HEK293 (cell line): ENCODE results near the gene SPTLC3.

ENCODE experiments used
- CTCF ChIA-PET: fragments of 350-600 bp; formaldehyde crosslinking; extraction: SDS; loops from one replicate; lab custom pipeline; 2021; ENCODE audit warnings: antibody characterized with exemption; lab: Yijun Ruan, JAX
- POLR2A ChIA-PET: fragments of 300-600 bp; formaldehyde crosslinking; extraction: SDS; loops from one replicate; lab custom pipeline; 2020; ENCODE audit warnings: antibody characterized with exemption, inconsistent platforms; lab: Yijun Ruan, JAX
- H3K27ac ChIP-seq: fragments of 200-500 bp; sonication (Bioruptor generic); 2 replicates; pipeline ENCODE4 v1.5.1; 2014; ENCODE audit warnings: low read depth, low read length, control low read depth, inconsistent platforms; ENCODE audit errors: extremely low read depth
- H3K36me3 ChIP-seq, 2 experiments: fragments of 200-500 bp in 1 of 2; sonication (Bioruptor generic) in 1 of 2; 1 replicate in 1 of 2; 2 replicates in 1 of 2; pipeline ENCODE4 v1.5.1; 2014 to 2017; ENCODE audit warnings: inconsistent platforms in 2 of 2, low read length in 2 of 2; ENCODE audit not compliant: control insufficient read depth in 2 of 2, insufficient read depth in 1 of 2
- H3K4me1 ChIP-seq: fragments of 200-500 bp; sonication (Bioruptor generic); 2 replicates; pipeline ENCODE4 v1.5.1; 2014; ENCODE audit warnings: mild to moderate bottlenecking, low read length, inconsistent platforms; ENCODE audit not compliant: control insufficient read depth, insufficient read depth
- H3K4me3 ChIP-seq: 2 replicates; pipeline ENCODE4 v1.5.1; 2011; ENCODE audit warnings: low read depth, mild to moderate bottlenecking, control low read depth, low read length, moderate library complexity
- H3K9me3 ChIP-seq: fragments of 200-500 bp; sonication (Bioruptor generic); 2 replicates; pipeline ENCODE4 v1.5.1; 2014; ENCODE audit warnings: low read depth, low read length, inconsistent platforms; ENCODE audit not compliant: control insufficient read depth, insufficient read depth
- GLIS2 ChIP-seq: fragments of 450-650 bp; formaldehyde crosslinking; IDR thresholded peaks from 2 replicates; pipeline ENCODE4 v1.5.1; 2016; ENCODE audit warnings: missing biosample characterization, missing genetic modification characterization
- PRDM2 ChIP-seq: fragments of 450-650 bp; formaldehyde crosslinking; IDR thresholded peaks from 2 replicates; pipeline ENCODE4 v1.5.1; 2016; ENCODE audit warnings: missing biosample characterization, missing genetic modification characterization, borderline replicate concordance
- PRDM4 ChIP-seq: fragments of 450-650 bp; formaldehyde crosslinking; IDR thresholded peaks from 2 replicates; pipeline ENCODE4 v1.5.1; 2017; ENCODE audit warnings: missing biosample characterization, missing genetic modification characterization
- REPIN1 ChIP-seq: fragments of 450-650 bp; formaldehyde crosslinking; IDR thresholded peaks from 2 replicates; pipeline ENCODE4 v1.5.1; 2017; ENCODE audit warnings: missing biosample characterization, missing genetic modification characterization, low read depth
- WT1 ChIP-seq: fragments of 450-650 bp; formaldehyde crosslinking; IDR thresholded peaks from 2 replicates; pipeline ENCODE4 v1.5.1; 2016; ENCODE audit warnings: missing biosample characterization, missing genetic modification characterization
- YY1 ChIP-seq: fragments of 450-650 bp; formaldehyde crosslinking; IDR thresholded peaks from 2 replicates; pipeline ENCODE4 v1.5.1; 2018; ENCODE audit warnings: missing biosample characterization, missing genetic modification characterization
- ZBTB26 ChIP-seq: fragments of 450-650 bp; formaldehyde crosslinking; optimal IDR thresholded peaks from 2 replicates; pipeline ENCODE3; 2016; ENCODE audit warnings: missing biosample characterization, mild to moderate bottlenecking, missing genetic modification characterization
- ZNF132 ChIP-seq: fragments of 450-650 bp; formaldehyde crosslinking; IDR thresholded peaks from 2 replicates; pipeline ENCODE4 v1.5.1; 2017; ENCODE audit warnings: missing biosample characterization, missing genetic modification characterization, borderline replicate concordance
- ZNF133 ChIP-seq: fragments of 450-650 bp; formaldehyde crosslinking; IDR thresholded peaks from 2 replicates; pipeline ENCODE4 v1.5.1; 2016; ENCODE audit warnings: missing biosample characterization, missing genetic modification characterization
- ZNF140 ChIP-seq: fragments of 450-650 bp; formaldehyde crosslinking; IDR thresholded peaks from 2 replicates; pipeline ENCODE4 v1.5.1; 2016; ENCODE audit warnings: missing biosample characterization, missing genetic modification characterization
- ZNF155 ChIP-seq: fragments of 450-650 bp; formaldehyde crosslinking; IDR thresholded peaks from 2 replicates; pipeline ENCODE4 v1.5.1; 2016; ENCODE audit warnings: missing biosample characterization, missing genetic modification characterization
- ZNF335 ChIP-seq: fragments of 450-650 bp; formaldehyde crosslinking; conservative IDR thresholded peaks from 2 replicates; pipeline ENCODE4 v1.5.1; 2016; ENCODE audit warnings: missing biosample characterization, missing genetic modification characterization
- ZNF362 ChIP-seq: fragments of 450-650 bp; formaldehyde crosslinking; IDR thresholded peaks from 2 replicates; pipeline ENCODE4 v1.5.1; 2016; ENCODE audit warnings: missing biosample characterization, missing genetic modification characterization
- ZNF404 ChIP-seq: fragments of 450-650 bp; formaldehyde crosslinking; IDR thresholded peaks from 2 replicates; pipeline ENCODE4 v1.5.1; 2017; ENCODE audit warnings: missing biosample characterization, missing genetic modification characterization
- ZNF426 ChIP-seq: fragments of 450-650 bp; formaldehyde crosslinking; IDR thresholded peaks from 2 replicates; pipeline ENCODE4 v1.5.1; 2017; ENCODE audit warnings: missing biosample characterization, missing genetic modification characterization, mild to moderate bottlenecking, inconsistent platforms, moderate library complexity
- ZNF548 ChIP-seq: fragments of 450-650 bp; formaldehyde crosslinking; IDR thresholded peaks from 2 replicates; pipeline ENCODE4 v1.5.1; 2016; ENCODE audit warnings: missing biosample characterization, missing genetic modification characterization
- ZNF558 ChIP-seq: fragments of 450-650 bp; formaldehyde crosslinking; IDR thresholded peaks from 2 replicates; pipeline ENCODE4 v1.5.1; 2016; ENCODE audit warnings: missing biosample characterization, missing genetic modification characterization
- TF ChIP-seq, protein P1 (sequence below): fragments of 450-650 bp; formaldehyde crosslinking; IDR thresholded peaks from 2 replicates; pipeline ENCODE4 v1.5.1; 2016; ENCODE audit warnings: missing biosample characterization, missing genetic modification characterization

Gene SPTLC3

DNA sequence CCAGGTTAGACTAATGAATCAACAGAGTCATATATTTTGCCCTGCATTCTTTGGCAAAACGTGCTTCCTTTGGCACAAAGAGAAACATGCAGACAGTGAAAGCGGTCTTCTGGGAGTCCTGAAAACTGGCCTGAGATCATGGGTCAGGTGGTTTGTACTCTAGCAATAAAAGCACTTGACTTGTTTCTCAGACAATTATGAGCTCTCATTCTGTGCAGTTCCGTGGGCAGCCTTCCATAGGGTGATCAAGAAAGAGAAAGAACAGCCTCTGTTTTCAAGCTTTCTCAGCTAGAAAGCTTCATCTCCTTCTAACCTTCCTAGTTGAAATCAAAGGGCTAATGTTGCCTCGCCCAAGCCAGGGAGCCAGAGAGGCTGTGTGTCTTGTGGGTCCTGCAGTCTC lies 149.6 kb downstream of the SPTLC3 start:
- no peaks in the 10 kb centered on the region for H3K4me1 ChIP-seq
- no peaks in the 10 kb centered on the region for H3K36me3 ChIP-seq
- CTCF ChIA-PET: interaction anchor here (0.5 to 0.6 kb wide), 2 partner anchors 39 to 376 kb away, joined by 3 read pairs; no protein-coding TSS in a partner anchor
- POLR2A ChIA-PET: no interaction called here
- H3K27ac ChIP-seq: no peak overlapping the region
- H3K4me3 ChIP-seq: no peak overlapping the region
- H3K9me3 ChIP-seq: no peaks in the 10 kb centered on the region
- no peak for TF ChIP-seq ZNF426 (tag by site-specific recombination)
- peak; percentile 33; the same call in 1 of the 2 replicates for TF ChIP-seq PRDM4 (tag by site-specific recombination)
- no peak for TF ChIP-seq ZNF548 (tag by site-specific recombination)
- TF ChIP-seq, protein P1, sequence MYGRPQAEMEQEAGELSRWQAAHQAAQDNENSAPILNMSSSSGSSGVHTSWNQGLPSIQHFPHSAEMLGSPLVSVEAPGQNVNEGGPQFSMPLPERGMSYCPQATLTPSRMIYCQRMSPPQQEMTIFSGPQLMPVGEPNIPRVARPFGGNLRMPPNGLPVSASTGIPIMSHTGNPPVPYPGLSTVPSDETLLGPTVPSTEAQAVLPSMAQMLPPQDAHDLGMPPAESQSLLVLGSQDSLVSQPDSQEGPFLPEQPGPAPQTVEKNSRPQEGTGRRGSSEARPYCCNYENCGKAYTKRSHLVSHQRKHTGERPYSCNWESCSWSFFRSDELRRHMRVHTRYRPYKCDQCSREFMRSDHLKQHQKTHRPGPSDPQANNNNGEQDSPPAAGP (tag by site-specific recombination): no peak
- no peak for TF ChIP-seq ZNF155 (tag by site-specific recombination)

DNA sequence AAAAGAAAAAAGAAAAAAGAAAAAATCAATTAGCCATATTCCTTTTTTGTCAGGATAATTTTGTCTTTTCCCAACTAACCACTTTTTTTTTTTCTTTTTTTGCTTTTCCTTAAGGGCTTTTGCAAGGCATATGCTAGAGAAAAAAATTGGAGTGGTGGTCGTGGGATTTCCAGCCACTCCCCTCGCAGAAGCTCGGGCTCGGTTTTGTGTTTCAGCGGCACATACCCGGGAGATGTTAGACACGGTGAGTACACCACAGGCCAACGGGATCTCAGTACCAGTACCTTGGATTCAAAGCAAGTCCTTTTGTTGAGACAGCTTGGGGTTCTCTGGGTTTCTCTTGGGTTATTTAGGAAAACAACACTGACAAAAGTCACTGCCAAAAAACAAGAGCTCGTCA lies 151.1 kb downstream of the SPTLC3 start:
- POLR2A ChIA-PET: no interaction called here
- CTCF ChIA-PET: no interaction called here
- no peaks in the 10 kb centered on the region for H3K9me3 ChIP-seq
- no peaks in the 10 kb centered on the region for H3K4me1 ChIP-seq
- H3K27ac ChIP-seq: no peak overlapping the region
- H3K4me3 ChIP-seq: no peak overlapping the region
- TF ChIP-seq ZNF335 (tag by site-specific recombination) (no peak), ZBTB26 (no peak), ZNF132 (tag by site-specific recombination) (no peak), ZNF426 (tag by site-specific recombination) (no peak), ZNF133 (tag by site-specific recombination) (no peak), ZNF404 (tag by site-specific recombination) (no peak), ZNF558 (tag by site-specific recombination) (no peak), REPIN1 (tag by site-specific recombination) (no peak), YY1 (tag by site-specific recombination) (no peak), GLIS2 (tag by site-specific recombination) (no peak), ZNF140 (tag by site-specific recombination) (no peak), WT1 (tag by site-specific recombination) (no peak), ZNF362 (tag by site-specific recombination) (no peak), PRDM2 (tag by site-specific recombination) (no peak)
- no peaks in the 10 kb centered on the region for H3K36me3 ChIP-seq
